Mesendoderm (in vitro differentiated cells): ENCODE measurements around the gene GINS1.

Experiments
- DNase-seq: peaks from one replicate; pipeline ENCODE4 v3.0.0; 2013
- H2AK5ac ChIP-seq: 2 replicates; pipeline ENCODE4 v1.6.1; 2013; ENCODE audit warnings: low read length, inconsistent platforms
- H2BK120ac ChIP-seq: 2 replicates; pipeline ENCODE4 v1.6.1; 2013; ENCODE audit warnings: low read depth, mild to moderate bottlenecking, low read length, moderate library complexity, mixed read lengths
- H2BK15ac ChIP-seq: replicated peaks from 2 replicates; pipeline ENCODE4 v1.6.1; 2013; ENCODE audit warnings: low read depth, mild to moderate bottlenecking, moderate library complexity
- H2BK5ac ChIP-seq: 2 replicates; pipeline ENCODE4 v1.6.1; 2013; ENCODE audit warnings: low read length, inconsistent platforms
- H3K18ac ChIP-seq: 2 replicates; pipeline ENCODE4 v1.6.1; 2013; ENCODE audit warnings: mild to moderate bottlenecking, low read length, mixed read lengths
- H3K23ac ChIP-seq: one replicate; pipeline ENCODE4 v1.6.1; 2013; ENCODE audit warnings: low read length
- H3K27ac ChIP-seq: 2 replicates; pipeline ENCODE4 v1.5.1; 2013; ENCODE audit warnings: low read depth, mild to moderate bottlenecking, inconsistent platforms, low read length, moderate library complexity
- H3K27me3 ChIP-seq: 2 replicates; pipeline ENCODE4 v1.6.1; 2013; ENCODE audit warnings: low read length, control low read depth, mild to moderate bottlenecking, inconsistent platforms; ENCODE audit not compliant: insufficient read depth, poor library complexity
- H3K36me3 ChIP-seq: 2 replicates; pipeline ENCODE4 v1.6.1; 2013; ENCODE audit warnings: low read length, inconsistent platforms; ENCODE audit not compliant: control insufficient read depth, insufficient read depth
- H3K4ac ChIP-seq: one replicate; pipeline ENCODE4 v1.6.1; 2013; ENCODE audit warnings: low read depth, mild to moderate bottlenecking, low read length, moderate library complexity
- H3K4me1 ChIP-seq: 2 replicates; pipeline ENCODE4 v1.6.1; 2013; ENCODE audit warnings: low read depth, low read length, inconsistent platforms; ENCODE audit not compliant: control insufficient read depth
- H3K4me2 ChIP-seq: 2 replicates; pipeline ENCODE4 v1.6.1; 2013; ENCODE audit warnings: low read length
- H3K4me3 ChIP-seq: 2 replicates; pipeline ENCODE4 v1.5.1; 2013; ENCODE audit warnings: mild to moderate bottlenecking, low read length
- H3K56ac ChIP-seq: one replicate; pipeline ENCODE4 v1.6.1; 2013; ENCODE audit warnings: low read length
- H3K79me1 ChIP-seq: 2 replicates; pipeline ENCODE4 v1.6.1; 2013; ENCODE audit warnings: low read length, inconsistent platforms
- H3K79me2 ChIP-seq: 2 replicates; pipeline ENCODE4 v1.6.1; 2013; ENCODE audit warnings: mild to moderate bottlenecking, low read length; ENCODE audit not compliant: control insufficient read depth, insufficient read depth
- H3K9ac ChIP-seq: 2 replicates; pipeline ENCODE4 v1.6.1; 2013; ENCODE audit warnings: low read length, inconsistent platforms
- H4K5ac ChIP-seq: one replicate; pipeline ENCODE4 v1.6.1; 2013; ENCODE audit warnings: low read length
- H4K8ac ChIP-seq: one replicate; pipeline ENCODE4 v1.6.1; 2013; ENCODE audit warnings: low read depth, mild to moderate bottlenecking, control low read depth, low read length, moderate library complexity
- WGBS: extraction: QIAGEN DNeasy Blood & Tissue Kit; methylation state at CpG from one replicate; pipeline ENCODE4 v1.1.7; 2013; ENCODE audit warnings: low lambda C conversion rate, missing lambda C conversion rate; ENCODE audit not compliant: insufficient coverage; ENCODE audit errors: extremely low coverage; 5-methylcytosine and 5-hydroxymethylcytosine counted together

Gene GINS1

GRCh38 chr20:25460566-25461280, 53.2 kb downstream of the GINS1 start:
- no peak overlapping the region for H4K8ac ChIP-seq
- no peaks in the 10 kb centered on the region for H3K4me1 ChIP-seq
- H2BK5ac ChIP-seq: no peak overlapping the region
- no peaks in the 10 kb centered on the region for H3K79me2 ChIP-seq
- no peak overlapping the region for H3K4me2 ChIP-seq
- H2BK15ac ChIP-seq: no peak overlapping the region
- H3K36me3 ChIP-seq: peaks cover 18% of the 10 kb centered on the region
- no peak overlapping the region for H3K56ac ChIP-seq
- H3K4me3 ChIP-seq: no peak overlapping the region
- no peak for DNase-seq
- no peaks in the 10 kb centered on the region for H3K79me1 ChIP-seq
- H2AK5ac ChIP-seq: no peak overlapping the region
- H3K9ac ChIP-seq: no peak overlapping the region
- no peak overlapping the region for H3K4ac ChIP-seq
- H2BK120ac ChIP-seq: no peak overlapping the region
- no peaks in the 10 kb centered on the region for H3K27me3 ChIP-seq
- no peak overlapping the region for H3K18ac ChIP-seq
- WGBS: no CpG with 5 or more reads among the region's 19 CpGs
- H4K5ac ChIP-seq: no peak overlapping the region
- no peak overlapping the region for H3K27ac ChIP-seq
- no peak overlapping the region for H3K23ac ChIP-seq

GRCh38 chr20:25461281-25461650, 53.8 kb downstream of the GINS1 start:
- H3K4ac ChIP-seq: no peak overlapping the region

GRCh38 chr20:25461786-25462545, 54.5 kb downstream of the GINS1 start:
- Histone ChIP-seq H3K4me2 (no peak overlapping the region), H3K4ac (no peak overlapping the region), H3K4me1 (no peaks in the 10 kb centered on the region), H2BK15ac (no peak overlapping the region), H4K8ac (no peak overlapping the region), H2BK5ac (no peak overlapping the region), H3K56ac (no peak overlapping the region), H4K5ac (no peak overlapping the region), H3K27ac (no peak overlapping the region), H3K79me2 (no peaks in the 10 kb centered on the region), H3K4me3 (no peak overlapping the region), H2AK5ac (no peak overlapping the region), H3K9ac (no peak overlapping the region), H3K18ac (no peak overlapping the region), H3K27me3 (no peaks in the 10 kb centered on the region), H3K79me1 (no peaks in the 10 kb centered on the region), H2BK120ac (no peak overlapping the region), H3K23ac (no peak overlapping the region), H3K36me3 (peaks cover 20% of the 10 kb centered on the region)
- no peak for DNase-seq
- WGBS: no CpG with 5 or more reads among the region's 18 CpGs

More at GRCh38 chr20:25461281-25461650, 53.8 kb downstream of the GINS1 start:
- no peak overlapping the region for H2BK5ac ChIP-seq
- no peak overlapping the region for H4K5ac ChIP-seq
- H3K79me1 ChIP-seq: no peaks in the 10 kb centered on the region
- no peak overlapping the region for H2AK5ac ChIP-seq
- H3K23ac ChIP-seq: no peak overlapping the region
- no peak overlapping the region for H3K18ac ChIP-seq
- H3K4me2 ChIP-seq: no peak overlapping the region
- no peak overlapping the region for H4K8ac ChIP-seq
- no peaks in the 10 kb centered on the region for H3K4me1 ChIP-seq
- peaks cover 18% of the 10 kb centered on the region for H3K36me3 ChIP-seq
- H2BK15ac ChIP-seq: no peak overlapping the region
- H3K27ac ChIP-seq: no peak overlapping the region
- no peak overlapping the region for H3K56ac ChIP-seq
- H3K27me3 ChIP-seq: no peaks in the 10 kb centered on the region
- no peaks in the 10 kb centered on the region for H3K79me2 ChIP-seq
- H2BK120ac ChIP-seq: no peak overlapping the region
- no CpG with 5 or more reads among the region's 9 CpGs for WGBS
- H3K9ac ChIP-seq: no peak overlapping the region
- DNase-seq: no peak
- no peak overlapping the region for H3K4me3 ChIP-seq

- Histone ChIP-seq H3K36me3 (peaks cover 22% of the 10 kb centered on the region), H2BK15ac (no peak overlapping the region), H3K79me1 (peaks cover 2% of the 10 kb centered on the region), H3K4me3 (no peak overlapping the region), H3K4me2 (no peak overlapping the region), H2BK120ac (no peak overlapping the region), H4K8ac (no peak overlapping the region), H3K23ac (no peak overlapping the region), H3K27ac (no peak overlapping the region), H4K5ac (no peak overlapping the region), H3K79me2 (no peaks in the 10 kb centered on the region), H3K56ac (no peak overlapping the region), H2AK5ac (no peak overlapping the region), H3K9ac (no peak overlapping the region), H2BK5ac (no peak overlapping the region), H3K18ac (no peak overlapping the region), H3K27me3 (no peaks in the 10 kb centered on the region), H3K4me1 (no peaks in the 10 kb centered on the region), H3K4ac (no peak overlapping the region)
- DNase-seq: no peak
- no CpG with 5 or more reads among the region's 13 CpGs for WGBS
These were observed 57.2 kb downstream of the GINS1 start for GRCh38 chr20:25464501-25465242.

- Histone ChIP-seq H3K4me2 (no peak overlapping the region), H3K9ac (no peak overlapping the region), H3K79me2 (no peaks in the 10 kb centered on the region), H3K23ac (no peak overlapping the region), H2BK15ac (no peak overlapping the region), H2AK5ac (no peak overlapping the region), H3K79me1 (peaks cover 5% of the 10 kb centered on the region), H4K5ac (no peak overlapping the region), H3K27ac (no peak overlapping the region), H3K4me1 (no peaks in the 10 kb centered on the region), H4K8ac (no peak overlapping the region), H2BK5ac (no peak overlapping the region), H3K4me3 (no peak overlapping the region), H3K4ac (no peak overlapping the region), H3K27me3 (no peaks in the 10 kb centered on the region), H3K36me3 (peaks cover 22% of the 10 kb centered on the region), H3K18ac (no peak overlapping the region), H2BK120ac (no peak overlapping the region), H3K56ac (no peak overlapping the region)
- no CpG with 5 or more reads among the region's 15 CpGs for WGBS
- DNase-seq: no peak
These were observed 58.0 kb downstream of the GINS1 start for GRCh38 chr20:25465243-25466135.
